Globus pallidus (tissue), 1 donor: ENCODE data around the gene PLS3.
"Not testable (repeated sequence)": the region's sequence is repeated elsewhere in the genome, so short reads cannot be mapped to it uniquely, and the experiment has no call there.

Source experiments
- DNase-seq: peaks from one replicate; pipeline ENCODE4 v3.0.0-alpha.2; 2015; ENCODE audit warnings: low spot score

Gene PLS3

GRCh38 chrX:115560978-115561604 is at the start of gene PLS3:
PLS3 (plus strand) TSS chrX:115561174; CDS start chrX:115610251, 49,077 bp downstream.
- DNase-seq: peak; percentile 85

- no peak for DNase-seq
Observed at GRCh38 chrX:115518113-115518512, 42.9 kb upstream of the PLS3 start.

GRCh38 chrX:115521741-115522140 is 39.2 kb upstream of the PLS3 start:
- DNase-seq: no peak

GRCh38 chrX:115522952-115523351 is 38.0 kb upstream of the PLS3 start:
- DNase-seq: no peak

- DNase-seq: no peak
Observed at GRCh38 chrX:115525486-115525885, 35.5 kb upstream of the PLS3 start.

- DNase-seq: no peak
Observed at GRCh38 chrX:115531818-115532403, 29.1 kb upstream of the PLS3 start.

- no peak for DNase-seq
Observed at GRCh38 chrX:115533485-115533884, 27.5 kb upstream of the PLS3 start.

- DNase-seq: no peak
Observed at GRCh38 chrX:115534383-115534782, 26.6 kb upstream of the PLS3 start.

- DNase-seq: no peak
Observed at GRCh38 chrX:115535421-115535820, 25.6 kb upstream of the PLS3 start.

GRCh38 chrX:115535844-115536243 is 25.1 kb upstream of the PLS3 start:
- DNase-seq: no peak

- no peak for DNase-seq
Observed at GRCh38 chrX:115539841-115540240, 21.1 kb upstream of the PLS3 start.

GRCh38 chrX:115541045-115541444 is 19.9 kb upstream of the PLS3 start:
- DNase-seq: not testable (repeated sequence)

- no peak for DNase-seq
Observed at GRCh38 chrX:115547448-115547847, 13.5 kb upstream of the PLS3 start.

- no peak for DNase-seq
Observed at GRCh38 chrX:115549008-115549407, 12.0 kb upstream of the PLS3 start.

- DNase-seq: peak; percentile 6
Observed at GRCh38 chrX:115553171-115553570, 7.8 kb upstream of the PLS3 start.

- no peak for DNase-seq
Observed at GRCh38 chrX:115559672-115560071, 1.3 kb upstream of the PLS3 start.

- DNase-seq: peak; percentile 10
Observed at GRCh38 chrX:115560211-115560977, 580 bp upstream of the PLS3 start.

- peak; percentile 49 for DNase-seq
Observed at GRCh38 chrX:115561605-115562479, 868 bp downstream of the PLS3 start.

GRCh38 chrX:115562480-115562847 is 1.5 kb downstream of the PLS3 start:
- peak; percentile 54 for DNase-seq

- DNase-seq: peak; percentile 31
Observed at GRCh38 chrX:115563633-115564162, 2.7 kb downstream of the PLS3 start.

- DNase-seq: peak; percentile 24
Observed at GRCh38 chrX:115564243-115564642, 3.3 kb downstream of the PLS3 start.

GRCh38 chrX:115565888-115566287 is 4.9 kb downstream of the PLS3 start:
- no peak for DNase-seq
